Panc1 (cell line): ENCODE results near the gene AEBP1. TPM values are rescaled to one million over a fixed set of nuclear protein-coding genes. Genes with fewer than 3 reads are reported as not detected.

Experiments
- ATAC-seq: fragments of 200-7000 bp; cut with Tn5 transposase; 2 replicates; pipeline ENCODE4 v1.9.1; 2020; ENCODE audit warnings: mild to moderate bottlenecking, moderate library complexity
- BruUV-seq: library from RNA; stranded (reverse); fragments of 400-500 nt; replicated peaks from 2 replicates; lab custom pipeline; 2021; lab: Mats Ljungman, UMichigan
- CTCF ChIA-PET: fragments of 300-600 bp; sonication (Branson Sonifier 250); formaldehyde crosslinking; loops from one replicate; lab custom pipeline; 2022; ENCODE audit warnings: antibody characterized with exemption; lab: Charles Lee
- POLR2A ChIA-PET: fragments of 300-600 bp; sonication (Branson Sonifier 250); formaldehyde crosslinking; loops from one replicate; lab custom pipeline; 2022; ENCODE audit warnings: antibody characterized with exemption; lab: Charles Lee
- DNase-seq: peaks from one replicate; pipeline ENCODE4 v3.0.0-alpha.2; 2010; ENCODE audit warnings: low read depth, low spot score
- H3K27ac ChIP-seq: 2 replicates; pipeline ENCODE4 v1.5.1; 2011; ENCODE audit warnings: mild to moderate bottlenecking, low read length, inconsistent platforms
- H3K27me3 ChIP-seq: fragments of 200-500 bp; sonication (Bioruptor generic); 2 replicates; pipeline ENCODE4 v1.6.0; 2014; ENCODE audit warnings: low read length, inconsistent platforms; ENCODE audit not compliant: control insufficient read depth, insufficient read depth
- H3K36me3 ChIP-seq: fragments of 200-500 bp; sonication (Bioruptor generic); 2 replicates; pipeline ENCODE4 v1.5.1; 2014; ENCODE audit warnings: inconsistent platforms, mild to moderate bottlenecking, low read length, moderate library complexity; ENCODE audit not compliant: control insufficient read depth, insufficient read depth
- H3K4me1 ChIP-seq: 2 replicates; pipeline ENCODE4 v1.5.1; 2011; ENCODE audit warnings: inconsistent platforms, mild to moderate bottlenecking, low read length, moderate library complexity; ENCODE audit not compliant: control insufficient read depth, insufficient read depth
- H3K4me3 ChIP-seq, 2 experiments: 2 replicates each; pipeline ENCODE4 v1.5.1; 2011 to 2012; ENCODE audit warnings: low read depth in 2 of 2, low read length in 2 of 2, mild to moderate bottlenecking in 2 of 2, inconsistent platforms in 1 of 2, moderate library complexity in 1 of 2
- H3K9me3 ChIP-seq: fragments of 200-500 bp; sonication (Bioruptor generic); 2 replicates; pipeline ENCODE4 v1.5.1; 2014; ENCODE audit warnings: low read depth, mild to moderate bottlenecking, inconsistent platforms, low read length, moderate library complexity; ENCODE audit not compliant: control insufficient read depth, insufficient read depth
- CTCF ChIP-seq: fragments of 450-650 bp; IDR thresholded peaks from 2 replicates; pipeline ENCODE4 v1.5.1; 2017; ENCODE audit warnings: mild to moderate bottlenecking
- POLR2AphosphoS5 ChIP-seq: IDR thresholded peaks from 2 replicates; pipeline ENCODE4 v1.6.1; 2012; ENCODE audit warnings: mild to moderate bottlenecking, low read depth, low read length, moderate library complexity
- REST ChIP-seq, 2 experiments: IDR thresholded peaks; 2 replicates each; pipeline ENCODE4 v1.6.1; 2011 to 2012; ENCODE audit warnings: low read depth in 2 of 2, control low read depth in 1 of 2, low read length in 1 of 2, mild to moderate bottlenecking in 1 of 2, moderate library complexity in 1 of 2; ENCODE audit not compliant: insufficient read depth in 1 of 2
- SIN3A ChIP-seq: IDR thresholded peaks from 2 replicates; pipeline ENCODE4 v1.6.1; 2012; ENCODE audit warnings: low read depth, mild to moderate bottlenecking, low read length, moderate library complexity, borderline replicate concordance; ENCODE audit not compliant: insufficient read depth
- TCF7L2 ChIP-seq: IDR thresholded peaks from 2 replicates; pipeline ENCODE4 v1.6.1; 2011; ENCODE audit warnings: mild to moderate bottlenecking, low read depth, low read length, inconsistent platforms
- in situ Hi-C: cut with HindIII; loops from 2 replicates; pipeline ENCODE4 v1.10.0; 2016; ENCODE audit warnings: low sequenced_read_pairs, low pct_unique_long_range_greater_than_20kb
- intact Hi-C: fragments of 100-400 bp; cut with micrococcal nuclease; formaldehyde crosslinking; loops from one replicate; pipeline ENCODE4 v1.10.0; 2022; ENCODE audit not compliant: unreplicated experiment
- total RNA-seq: library from RNA; stranded (reverse); gene quantifications from one replicate; pipeline ENCODE4 v1.2.1, GENCODE V29; 2021; ENCODE audit not compliant: unreplicated experiment

The AEBP1 gene
- total RNA-seq, 1 experiment from 2014 or later: 0.62 TPM

- no peak for ATAC-seq
- BruUV-seq: no TSS peak
- no peak overlapping the region for H3K27ac ChIP-seq
- CTCF ChIA-PET: interaction anchor here (0.6 kb wide), 1 partner anchor 30 kb away, joined by 3 read pairs; the partner anchor contains the start of gene POLD2
- TF ChIP-seq POLR2AphosphoS5 (no peak), SIN3A (no peak), TCF7L2 (no peak), REST (IDR thresholded peaks at IDR 0.05; ENCODE audit: insufficient read depth in 1 of 2, low read depth in 2 of 2, low read length in 1 of 2) (no peak), CTCF (no peak)
- H3K36me3 ChIP-seq: no peaks in the 10 kb centered on the region
- DNase-seq: no peak
- POLR2A ChIA-PET: no interaction called here
- 0 out of 2 replicates have a peak, but pooled peaks cover 4% of the 10 kb centered on the region for H3K4me1 ChIP-seq
- no peaks in the 10 kb centered on the region for H3K9me3 ChIP-seq
- in situ Hi-C loops: no loop called here
- no peak overlapping the region for H3K4me3 ChIP-seq
- intact Hi-C loops: no loop called here
- no peaks in the 10 kb centered on the region for H3K27me3 ChIP-seq
Observed at GRCh38 chr7:44153948-44154335, 49.8 kb downstream of the AEBP1 start.

DNA sequence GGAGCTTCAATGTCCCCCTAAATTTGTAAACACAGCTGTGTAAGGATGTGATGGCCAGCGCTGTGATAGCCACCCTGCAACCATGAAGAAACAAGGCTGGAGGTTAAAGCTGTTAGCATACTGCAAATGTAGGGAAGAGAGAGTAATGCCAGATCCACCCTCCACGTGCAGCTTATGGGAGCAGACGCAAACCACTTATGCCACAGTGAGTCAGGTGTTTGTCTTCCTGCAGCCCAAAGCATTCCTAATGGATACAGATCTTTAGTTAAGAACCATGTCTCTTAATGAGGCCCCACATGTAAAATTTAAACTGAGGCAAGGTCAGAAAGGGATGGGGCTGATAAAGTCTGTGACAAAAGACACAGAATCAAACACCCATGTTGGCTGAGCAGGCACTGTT lies 50.6 kb downstream of the AEBP1 start:
- ATAC-seq (no peak), DNase-seq (no peak)
- POLR2A ChIA-PET: no interaction called here
- no peaks in the 10 kb centered on the region for H3K36me3 ChIP-seq
- 0 out of 2 replicates have a peak, but pooled peaks cover 4% of the 10 kb centered on the region for H3K4me1 ChIP-seq
- no peaks in the 10 kb centered on the region for H3K27me3 ChIP-seq
- no TSS peak for BruUV-seq
- no peak overlapping the region for H3K27ac ChIP-seq
- CTCF ChIA-PET: interaction anchor here (0.6 kb wide), 1 partner anchor 31 kb away, joined by 3 read pairs; the partner anchor contains the start of gene POLD2
- intact Hi-C loops (no loop called here), in situ Hi-C loops (no loop called here)
- H3K4me3 ChIP-seq: no peak overlapping the region
- TF ChIP-seq POLR2AphosphoS5: no peak
- TF ChIP-seq CTCF: no peak
- TF ChIP-seq REST (IDR thresholded peaks at IDR 0.05; ENCODE audit: insufficient read depth in 1 of 2, low read depth in 2 of 2, low read length in 1 of 2): no peak
- TF ChIP-seq SIN3A: no peak
- no peak for TF ChIP-seq TCF7L2
- H3K9me3 ChIP-seq: no peaks in the 10 kb centered on the region
